H1 (cell line): ENCODE data around the gene DUXB. TPM values are rescaled to one million over a fixed set of nuclear protein-coding genes. Genes with fewer than 3 reads are reported as not detected.

Experiments used
- CTCF ChIA-PET: fragments of 300-600 bp; sonication (Branson Sonifier 250); formaldehyde crosslinking; loops from one replicate; lab custom pipeline; 2021; ENCODE audit not compliant: partially characterized antibody; lab: Charles Lee
- POLR2A ChIA-PET: fragments of 300-600 bp; sonication (Branson Sonifier 250); formaldehyde crosslinking; loops from one replicate; lab custom pipeline; 2021; ENCODE audit warnings: inconsistent platforms; ENCODE audit not compliant: partially characterized antibody; lab: Charles Lee
- DNase-seq, 2 experiments: peaks; one replicate each; pipeline versions ENCODE4 v3.0.0 to v3.0.0-alpha.2; 2010 to 2022; ENCODE audit warnings: low spot score in 2 of 2, low read depth in 1 of 2, mixed read lengths in 1 of 2
- FAIRE-seq: peaks from 2 replicates; lab custom pipeline; 2011; peaks lifted over from hg19 to GRCh38; lab: Jason Lieb, UNC
- H2AFZ ChIP-seq: 2 replicates; pipeline ENCODE4 v1.8.1; 2012; ENCODE audit warnings: low read length, inconsistent platforms
- H2AK5ac ChIP-seq: 2 replicates; pipeline ENCODE4 v1.6.1; 2013; ENCODE audit warnings: low read depth, low read length
- H2BK120ac ChIP-seq: replicated peaks from 2 replicates; pipeline ENCODE3; 2013; ENCODE audit warnings: low read depth, low read length, inconsistent platforms
- H2BK12ac ChIP-seq: 2 replicates; pipeline ENCODE4 v1.6.1; 2013; ENCODE audit warnings: low read depth, low read length
- H2BK15ac ChIP-seq: 2 replicates; pipeline ENCODE4 v1.6.1; 2013; ENCODE audit warnings: low read length
- H2BK20ac ChIP-seq: 2 replicates; pipeline ENCODE4 v1.6.1; 2013; ENCODE audit warnings: low read length
- H2BK5ac ChIP-seq: 2 replicates; pipeline ENCODE4 v1.6.1; 2013; ENCODE audit warnings: low read depth, low read length
- H3K14ac ChIP-seq: 2 replicates; pipeline ENCODE4 v1.6.1; 2013; ENCODE audit warnings: inconsistent platforms; ENCODE audit not compliant: insufficient read length
- H3K18ac ChIP-seq: 2 replicates; pipeline ENCODE4 v1.6.1; 2013; ENCODE audit warnings: low read length; ENCODE audit errors: extremely low read depth
- H3K23ac ChIP-seq: 2 replicates; pipeline ENCODE4 v1.6.1; 2013; ENCODE audit warnings: inconsistent platforms; ENCODE audit not compliant: insufficient read length
- H3K23me2 ChIP-seq: 2 replicates; pipeline ENCODE4 v1.6.1; 2013; ENCODE audit warnings: low read depth, low read length
- H3K27ac ChIP-seq: 2 replicates; pipeline ENCODE4 v1.6.1; 2011; ENCODE audit warnings: low read depth, low read length, inconsistent platforms
- H3K27me3 ChIP-seq, 4 experiments: replicated peaks in 1 of 4; 1 replicate in 1 of 4; 2 replicates in 3 of 4; pipeline versions ENCODE4 v1.6.1 to v1.8.1; 2011 to 2013; ENCODE audit warnings: low read length in 3 of 4, mild to moderate bottlenecking in 3 of 4, inconsistent platforms in 2 of 4, mixed read lengths in 2 of 4, moderate library complexity in 1 of 4; ENCODE audit not compliant: control insufficient read depth in 3 of 4, insufficient read depth in 3 of 4; ENCODE audit errors: extremely low read depth in 1 of 4
- H3K36me3 ChIP-seq, 4 experiments: 2 replicates each; pipeline versions ENCODE4 v1.6.1 to v1.8.1; 2011 to 2013; ENCODE audit warnings: mild to moderate bottlenecking in 4 of 4, low read length in 3 of 4, moderate library complexity in 2 of 4, control low read depth in 1 of 4, inconsistent platforms in 1 of 4; ENCODE audit not compliant: insufficient read depth in 4 of 4, control insufficient read depth in 2 of 4
- H3K4ac ChIP-seq: replicated peaks from 2 replicates; pipeline ENCODE3; 2013; ENCODE audit warnings: low read length, low read depth, mixed read lengths, inconsistent platforms; ENCODE audit not compliant: insufficient read length
- H3K4me1 ChIP-seq, 4 experiments: replicated peaks in 1 of 4; 1 replicate in 1 of 4; 2 replicates in 3 of 4; pipeline versions ENCODE4 v1.6.1 to v1.8.1; 2011 to 2013; ENCODE audit warnings: low read length in 3 of 4, inconsistent platforms in 2 of 4, mixed read lengths in 1 of 4; ENCODE audit not compliant: insufficient read depth in 4 of 4, control insufficient read depth in 3 of 4
- H3K4me2 ChIP-seq, 2 experiments: 2 replicates each; pipeline versions ENCODE4 v1.6.1 to v1.8.1; 2011 to 2013; ENCODE audit warnings: low read depth in 2 of 2, low read length in 2 of 2, control low read depth in 1 of 2, inconsistent platforms in 1 of 2, mild to moderate bottlenecking in 1 of 2; ENCODE audit not compliant: insufficient read depth in 1 of 2
- H3K4me3 ChIP-seq, 4 experiments: fragments of 200-600, 300-600 bp in 1 of 4; sonication (generic), shearing (Covaris generic), sonication (Bioruptor Twin) in 1 of 4; 2 replicates each; pipeline versions ENCODE4 v1.5.1 to v1.8.1; 2011 to 2016; ENCODE audit warnings: low read length in 4 of 4, low read depth in 3 of 4, control low read depth in 2 of 4, inconsistent platforms in 2 of 4, mild to moderate bottlenecking in 2 of 4, mixed read lengths in 1 of 4, moderate library complexity in 1 of 4; ENCODE audit not compliant: insufficient read depth in 2 of 4; ENCODE audit errors: extremely low read depth in 1 of 4
- H3K56ac ChIP-seq: replicated peaks from 2 replicates; pipeline ENCODE3; 2013; ENCODE audit warnings: low read depth, mild to moderate bottlenecking, mixed read lengths, low read length, inconsistent platforms; ENCODE audit not compliant: insufficient read length
- H3K79me1 ChIP-seq: 2 replicates; pipeline ENCODE4 v1.6.1; 2013; ENCODE audit warnings: low read depth, low read length, control low read depth
- H3K79me2 ChIP-seq, 2 experiments: 2 replicates each; pipeline versions ENCODE4 v1.6.1 to v1.8.1; 2012 to 2013; ENCODE audit warnings: low read length in 2 of 2, mild to moderate bottlenecking in 2 of 2, inconsistent platforms in 1 of 2; ENCODE audit not compliant: insufficient read depth in 2 of 2, control insufficient read depth in 1 of 2
- H3K9ac ChIP-seq, 4 experiments: replicated peaks in 1 of 4; 1 replicate in 1 of 4; 2 replicates in 3 of 4; pipeline versions ENCODE4 v1.6.1 to v1.8.1; 2011 to 2013; ENCODE audit warnings: low read depth in 3 of 4, low read length in 3 of 4, control low read depth in 2 of 4, mild to moderate bottlenecking in 2 of 4, moderate library complexity in 2 of 4, inconsistent platforms in 1 of 4; ENCODE audit errors: extremely low read depth in 1 of 4
- H3K9me3 ChIP-seq, 2 experiments: 2 replicates each; pipeline versions ENCODE4 v1.6.1 to v1.8.1; 2012 to 2013; ENCODE audit warnings: mild to moderate bottlenecking in 2 of 2, moderate library complexity in 2 of 2, control low read depth in 1 of 2, inconsistent platforms in 1 of 2, low read depth in 1 of 2, low read length in 1 of 2, mixed read lengths in 1 of 2; ENCODE audit not compliant: insufficient read depth in 2 of 2
- H4K20me1 ChIP-seq, 2 experiments: replicated peaks in 1 of 2; 2 replicates each; pipeline versions ENCODE3 to v1.8.1; 2011 to 2013; ENCODE audit warnings: inconsistent platforms in 2 of 2, low read length in 2 of 2, mild to moderate bottlenecking in 1 of 2; ENCODE audit not compliant: insufficient read depth in 2 of 2, control insufficient read depth in 1 of 2
- H4K5ac ChIP-seq: 2 replicates; pipeline ENCODE4 v1.6.1; 2013; ENCODE audit warnings: low read length, low read depth, mixed read lengths, inconsistent platforms; ENCODE audit not compliant: insufficient read length
- H4K8ac ChIP-seq: 2 replicates; pipeline ENCODE4 v1.8.0; 2013; ENCODE audit warnings: mild to moderate bottlenecking, moderate library complexity, low read length, inconsistent platforms; ENCODE audit not compliant: insufficient read depth; ENCODE audit errors: extremely low read depth
- H4K91ac ChIP-seq: replicated peaks from 2 replicates; pipeline ENCODE3; 2013; ENCODE audit warnings: low read length, mixed read lengths, inconsistent platforms; ENCODE audit not compliant: insufficient read length
- CEBPB ChIP-seq: IDR thresholded peaks from 2 replicates; pipeline ENCODE4 v1.6.1; 2012; ENCODE audit warnings: low read depth, low read length
- RXRA ChIP-seq: IDR thresholded peaks from 2 replicates; pipeline ENCODE4 v1.6.1; 2011; ENCODE audit warnings: low read depth, mild to moderate bottlenecking, low read length, moderate library complexity; ENCODE audit not compliant: insufficient read depth
- polyA plus RNA-seq, 7 experiments: library from polyadenylated mRNA; depleted of rRNA in 3 of 7; stranded (reverse) in 5 of 7; unstranded in 2 of 7; fragments of >200 nt in 5 of 7; fragments of 200-250 nt in 2 of 7; gene quantifications; 1 replicate in 5 of 7; 2 replicates in 1 of 7; 4 replicates in 1 of 7; pipeline versions ENCODE4 v1.2.1 to v1.2.3, GENCODE V29; 2011 to 2013; ENCODE audit warnings: missing spikeins in 2 of 7, mixed read lengths in 2 of 7
- total RNA-seq: library from RNA; stranded (reverse); fragmentation: NEBNext Ultra II Directional; extraction: Animal tissue kit (Norgen Biotek cat#: 25700); gene quantifications from 2 replicates; pipeline ENCODE4 v1.2.1, GENCODE V29; 2021

DUXB gene
- total and polyA plus RNA-seq, 2 of the 8 experiments (the other 6 are each of a cell fraction or from before 2014, with no cell fraction given): not detected

DNA sequence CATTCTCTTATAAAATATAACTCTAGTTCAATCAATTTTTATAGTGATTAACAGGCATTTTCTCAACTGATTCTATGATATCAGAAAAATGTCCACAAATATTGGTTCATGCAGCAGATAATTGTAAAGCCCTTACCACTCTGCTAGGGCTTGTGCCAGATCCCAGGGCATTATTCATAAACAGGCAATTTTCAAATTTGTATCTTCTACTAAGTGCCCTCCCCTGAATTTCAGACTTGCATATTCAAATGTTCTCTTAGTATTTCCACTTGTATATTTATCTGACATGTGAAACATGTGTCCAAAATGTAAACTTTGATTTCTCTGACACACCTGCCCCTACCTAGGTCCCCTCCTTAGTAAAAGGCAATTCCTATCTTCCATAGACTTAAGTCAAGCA, 33.8 kb downstream of the DUXB start:
- ChIA-PET CTCF (no interaction called here), POLR2A (no interaction called here)
- no peaks in the 10 kb centered on the region for H3K79me1 ChIP-seq
- no peak overlapping the region for H2BK5ac ChIP-seq
- no peak overlapping the region for H3K9ac ChIP-seq
- no peak overlapping the region for H2BK12ac ChIP-seq
- no peaks in the 10 kb centered on the region for H4K20me1 ChIP-seq
- no peak overlapping the region for H4K91ac ChIP-seq
- no peaks in the 10 kb centered on the region for H3K36me3 ChIP-seq
- H3K79me2 ChIP-seq: no peaks in the 10 kb centered on the region
- DNase-seq: no peak
- H3K9me3 ChIP-seq: no peaks in the 10 kb centered on the region
- FAIRE-seq: no peak
- no peak overlapping the region for H3K23ac ChIP-seq
- TF ChIP-seq CEBPB (no peak), RXRA (no peak)
- no peak overlapping the region for H2BK120ac ChIP-seq
- H3K4me1 ChIP-seq: no peaks in the 10 kb centered on the region
- H3K4ac ChIP-seq: no peak overlapping the region
- H4K5ac ChIP-seq: no peak overlapping the region
- no peak overlapping the region for H3K4me3 ChIP-seq
- H3K4me2 ChIP-seq: no peak overlapping the region
- H3K56ac ChIP-seq: no peak overlapping the region
- H3K23me2 ChIP-seq: no peaks in the 10 kb centered on the region
- H2BK15ac ChIP-seq: no peak overlapping the region
- H3K14ac ChIP-seq: no peak overlapping the region
- no peak overlapping the region for H3K27ac ChIP-seq
- H2BK20ac ChIP-seq: no peak overlapping the region
- H2AFZ ChIP-seq: no peak overlapping the region
- no peak overlapping the region for H3K18ac ChIP-seq
- no peak overlapping the region for H4K8ac ChIP-seq
- H3K27me3 ChIP-seq: no peaks in the 10 kb centered on the region
- H2AK5ac ChIP-seq: no peak overlapping the region
